HepG2 (cell line): Measurements from ENCODE around the gene ATP11C. TPM values are rescaled to one million over a fixed set of nuclear protein-coding genes. Genes with fewer than 3 reads are reported as not detected.

Experiments used
- ATAC-seq: fragments of 200-7000 bp; cut with Tn5 transposase; 3 replicates; pipeline ENCODE4 v1.9.1; 2020; ENCODE audit warnings: mild to moderate bottlenecking, moderate library complexity
- BruUV-seq: library from RNA; stranded (reverse); fragments of 400-500 nt; replicated peaks from 2 replicates; lab custom pipeline; 2021; lab: Mats Ljungman, UMichigan
- CTCF ChIA-PET: fragments of 300-600 bp; formaldehyde crosslinking; extraction: SDS; loops from one replicate; lab custom pipeline; 2021; ENCODE audit warnings: low total read pairs, inconsistent platforms, low intra/inter-chr PET ratio; lab: Yijun Ruan, JAX
- POLR2A ChIA-PET: fragments of 350-600 bp; sonication (Branson Sonifier 250); formaldehyde crosslinking; loops from one replicate; lab custom pipeline; 2020; ENCODE audit warnings: antibody characterized with exemption, inconsistent platforms; lab: Yijun Ruan, JAX
- DNase-seq: peaks from one replicate; pipeline ENCODE4 v3.0.0-alpha.2; 2015; ENCODE audit warnings: low spot score
- FAIRE-seq: peaks from 3 replicates; lab custom pipeline; 2011; peaks lifted over from hg19 to GRCh38; lab: Jason Lieb, UNC
- H2AFZ ChIP-seq: one replicate; pipeline ENCODE4 v1.6.1; 2011; ENCODE audit warnings: low read length, inconsistent platforms
- H3K27ac ChIP-seq: fragments of 300-600 bp; 3 replicates; pipeline ENCODE4 v1.8.0; 2011; ENCODE audit warnings: mixed run types, mild to moderate bottlenecking, mixed read lengths, low read length, inconsistent platforms; ENCODE audit not compliant: insufficient read depth; ENCODE audit errors: extremely low read length
- H3K27me3 ChIP-seq, 2 experiments: fragments of 200-600 bp in 1 of 2; 2 replicates in 1 of 2; 3 replicates in 1 of 2; pipeline versions ENCODE4 v1.6.0 to v1.8.0; 2011; ENCODE audit warnings: low read length in 2 of 2, mild to moderate bottlenecking in 2 of 2, moderate library complexity in 2 of 2, inconsistent platforms in 1 of 2; ENCODE audit not compliant: insufficient read depth in 2 of 2, control insufficient read depth in 1 of 2
- H3K36me3 ChIP-seq, 2 experiments: fragments of 200-600 bp in 1 of 2; replicated peaks in 1 of 2; 2 replicates in 1 of 2; 3 replicates in 1 of 2; pipeline versions ENCODE4 v1.5.1 to v1.8.0; 2011; ENCODE audit warnings: low read length in 2 of 2, inconsistent platforms in 1 of 2; ENCODE audit not compliant: insufficient read depth in 2 of 2, control insufficient read depth in 1 of 2
- H3K4me1 ChIP-seq: 2 replicates; pipeline ENCODE4 v1.5.1; 2012; ENCODE audit warnings: low read length, inconsistent platforms; ENCODE audit not compliant: insufficient read depth
- H3K4me2 ChIP-seq: 2 replicates; pipeline ENCODE4 v1.6.0; 2011; ENCODE audit warnings: low read depth, low read length, inconsistent platforms
- H3K4me3 ChIP-seq, 3 experiments: fragments of 200-600 bp in 1 of 3; sonication (generic), shearing (Covaris generic) in 1 of 3; replicated peaks in 1 of 3; 2 replicates each; pipeline ENCODE4 v1.5.1; 2011 to 2016; ENCODE audit warnings: low read length in 3 of 3, inconsistent platforms in 2 of 3, low read depth in 2 of 3, mild to moderate bottlenecking in 2 of 3, control low read depth in 1 of 3, mixed read lengths in 1 of 3; ENCODE audit not compliant: insufficient read depth in 1 of 3
- H3K79me2 ChIP-seq: one replicate; pipeline ENCODE4 v1.6.1; 2011; ENCODE audit warnings: low read length, inconsistent platforms; ENCODE audit not compliant: insufficient read depth
- H3K9ac ChIP-seq: 2 replicates; pipeline ENCODE4 v1.6.0; 2011; ENCODE audit warnings: mild to moderate bottlenecking, low read depth, low read length, inconsistent platforms; ENCODE audit not compliant: insufficient read depth
- H3K9me3 ChIP-seq: 2 replicates; pipeline ENCODE4 v1.5.1; 2012; ENCODE audit warnings: mild to moderate bottlenecking, low read length
- H4K20me1 ChIP-seq: 2 replicates; pipeline ENCODE4 v1.6.0; 2011; ENCODE audit warnings: inconsistent platforms, mild to moderate bottlenecking, low read length, moderate library complexity; ENCODE audit not compliant: insufficient read depth
- CBFB ChIP-seq: sonication (generic); formaldehyde crosslinking; IDR thresholded peaks from 2 replicates; pipeline ENCODE4 v1.4.0; 2020; ENCODE audit warnings: missing genetic modification reagents
- DPF2 ChIP-seq: sonication (generic); formaldehyde crosslinking; IDR thresholded peaks from 2 replicates; pipeline ENCODE4 v1.4.0; 2020; ENCODE audit warnings: mild to moderate bottlenecking, low read depth, missing genetic modification reagents, borderline replicate concordance
- LCORL ChIP-seq, 2 experiments: fragments of 450-650 bp in 1 of 2; sonication (generic) in 1 of 2; formaldehyde crosslinking in 1 of 2; IDR thresholded peaks; 2 replicates each; pipeline versions ENCODE4 v1.5.0 to v1.6.1; 2017 to 2020; ENCODE audit warnings: antibody characterized with exemption in 1 of 2, missing genetic modification reagents in 1 of 2
- PRMT3 ChIP-seq: sonication (generic); formaldehyde crosslinking; IDR thresholded peaks from 2 replicates; pipeline ENCODE4 v1.8.1; 2022; ENCODE audit warnings: low read depth, mild to moderate bottlenecking, moderate library complexity, missing genetic modification reagents, borderline replicate concordance
- SIX1 ChIP-seq: sonication (generic); formaldehyde crosslinking; IDR thresholded peaks from 2 replicates; pipeline ENCODE4 v1.4.0; 2020; ENCODE audit warnings: missing genetic modification reagents, borderline replicate concordance
- ZNF138 ChIP-seq: sonication (generic); formaldehyde crosslinking; IDR thresholded peaks from 2 replicates; pipeline ENCODE4 v1.5.0; 2020; ENCODE audit warnings: mild to moderate bottlenecking, low read depth, missing genetic modification reagents
- ZNF460 ChIP-seq: sonication (generic); formaldehyde crosslinking; IDR thresholded peaks from 2 replicates; pipeline ENCODE4 v1.5.1; 2020; ENCODE audit warnings: missing genetic modification reagents, mild to moderate bottlenecking, borderline replicate concordance
- ZNF550 ChIP-seq: sonication (generic); formaldehyde crosslinking; IDR thresholded peaks from 2 replicates; pipeline ENCODE4 v1.4.0; 2020; ENCODE audit warnings: mild to moderate bottlenecking, missing genetic modification reagents, borderline replicate concordance
- ZNF841 ChIP-seq: sonication (generic); formaldehyde crosslinking; IDR thresholded peaks from 2 replicates; pipeline ENCODE4 v1.8.1; 2023; ENCODE audit warnings: missing genetic modification reagents, borderline replicate concordance
- ZSCAN22 ChIP-seq: sonication (generic); formaldehyde crosslinking; IDR thresholded peaks from 2 replicates; pipeline ENCODE4 v1.4.0; 2020; ENCODE audit warnings: mild to moderate bottlenecking, missing genetic modification reagents
- WGBS: methylation state at CpG from one replicate; pipeline ENCODE4 v1.1.6; 2017; ENCODE audit warnings: low lambda C conversion rate; 5-methylcytosine and 5-hydroxymethylcytosine counted together
- in situ Hi-C: cut with HindIII; loops from 2 replicates; pipeline ENCODE4 v1.10.0; 2017; ENCODE audit warnings: low pct_unique_long_range_greater_than_20kb; ENCODE audit not compliant: extremely low pct_ligation_motif_present
- intact Hi-C: fragments of 100-400 bp; cut with micrococcal nuclease; formaldehyde crosslinking; loops from one replicate; pipeline ENCODE4 v1.10.0; 2022; ENCODE audit not compliant: unreplicated experiment
- polyA plus RNA-seq, 8 experiments: library from polyadenylated mRNA; depleted of rRNA in 3 of 8; stranded (reverse) in 7 of 8; unstranded in 1 of 8; fragments of >200 nt; fragmentation: Illumina TruSeq in 4 of 8; extraction: Trizol in 4 of 8; gene quantifications; 2 replicates each; pipeline versions ENCODE4 v1.2.1 to v1.2.3, GENCODE V29; 2011 to 2016; ENCODE audit warnings: low read depth in 4 of 8, missing spikeins in 1 of 8, mixed read lengths in 1 of 8; ENCODE audit not compliant: insufficient read depth in 1 of 8
- total RNA-seq, 5 experiments: library from RNA; depleted of rRNA; stranded (reverse); fragments of >200 nt; fragmentation: Illumina TruSeq; extraction: Trizol; gene quantifications; 2 replicates each; pipeline ENCODE4 v1.2.3, GENCODE V29; 2016; ENCODE audit warnings: low read depth in 1 of 5
- TF ChIP-seq, protein P1 (sequence below): IDR thresholded peaks from 2 replicates; pipeline ENCODE4 v1.6.1; 2016; ENCODE audit warnings: low read depth, missing genetic modification reagents, missing compliant biosample characterization
- TF ChIP-seq, protein P2 (sequence below): sonication (generic); formaldehyde crosslinking; IDR thresholded peaks from 2 replicates; pipeline ENCODE4 v1.5.0; 2020; ENCODE audit warnings: mild to moderate bottlenecking, missing genetic modification reagents
- TF ChIP-seq, protein P3 (sequence below): sonication (generic); formaldehyde crosslinking; IDR thresholded peaks from 2 replicates; pipeline ENCODE4 v1.9.0; 2021; ENCODE audit warnings: missing genetic modification reagents, mild to moderate bottlenecking, borderline replicate concordance
- TF ChIP-seq, protein P4 (sequence below): sonication (generic); formaldehyde crosslinking; IDR thresholded peaks from 2 replicates; pipeline ENCODE4 v1.8.1; 2023; ENCODE audit warnings: mild to moderate bottlenecking, missing genetic modification reagents, borderline replicate concordance

Gene ATP11C
- total and polyA plus RNA-seq, 2 of the 13 experiments (the other 11 are each of a cell fraction or from before 2014, with no cell fraction given): 8.5 to 16.9 TPM

DNA sequence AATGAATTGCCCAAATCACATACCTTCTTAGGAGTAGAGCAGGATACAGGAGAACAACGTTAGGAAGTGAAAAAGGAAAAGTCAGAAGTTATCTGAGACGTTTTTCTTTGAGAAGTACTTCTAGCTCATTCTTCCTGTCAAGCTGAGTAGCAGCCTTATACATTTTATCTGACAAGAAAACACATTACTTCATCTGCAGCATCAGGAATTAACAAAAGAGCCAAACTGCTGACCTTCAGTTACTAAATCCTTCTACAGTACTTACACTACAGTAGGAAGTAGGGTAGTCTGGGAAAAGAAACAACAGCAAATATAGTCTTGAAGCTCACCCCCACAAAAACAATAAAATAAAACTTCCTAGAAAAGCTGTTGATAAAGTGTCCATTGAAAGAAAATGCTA is 57.0 kb downstream of the ATP11C start (continued):
- no peak for TF ChIP-seq ZSCAN22
- TF ChIP-seq LCORL (IDR thresholded peaks at IDR 0.05): no peak
- no peak for TF ChIP-seq LCORL (CRISPR knock-in tag; IDR thresholded peaks at IDR 0.05)
- TF ChIP-seq CBFB (CRISPR knock-in tag): no peak
- TF ChIP-seq, protein P1, sequence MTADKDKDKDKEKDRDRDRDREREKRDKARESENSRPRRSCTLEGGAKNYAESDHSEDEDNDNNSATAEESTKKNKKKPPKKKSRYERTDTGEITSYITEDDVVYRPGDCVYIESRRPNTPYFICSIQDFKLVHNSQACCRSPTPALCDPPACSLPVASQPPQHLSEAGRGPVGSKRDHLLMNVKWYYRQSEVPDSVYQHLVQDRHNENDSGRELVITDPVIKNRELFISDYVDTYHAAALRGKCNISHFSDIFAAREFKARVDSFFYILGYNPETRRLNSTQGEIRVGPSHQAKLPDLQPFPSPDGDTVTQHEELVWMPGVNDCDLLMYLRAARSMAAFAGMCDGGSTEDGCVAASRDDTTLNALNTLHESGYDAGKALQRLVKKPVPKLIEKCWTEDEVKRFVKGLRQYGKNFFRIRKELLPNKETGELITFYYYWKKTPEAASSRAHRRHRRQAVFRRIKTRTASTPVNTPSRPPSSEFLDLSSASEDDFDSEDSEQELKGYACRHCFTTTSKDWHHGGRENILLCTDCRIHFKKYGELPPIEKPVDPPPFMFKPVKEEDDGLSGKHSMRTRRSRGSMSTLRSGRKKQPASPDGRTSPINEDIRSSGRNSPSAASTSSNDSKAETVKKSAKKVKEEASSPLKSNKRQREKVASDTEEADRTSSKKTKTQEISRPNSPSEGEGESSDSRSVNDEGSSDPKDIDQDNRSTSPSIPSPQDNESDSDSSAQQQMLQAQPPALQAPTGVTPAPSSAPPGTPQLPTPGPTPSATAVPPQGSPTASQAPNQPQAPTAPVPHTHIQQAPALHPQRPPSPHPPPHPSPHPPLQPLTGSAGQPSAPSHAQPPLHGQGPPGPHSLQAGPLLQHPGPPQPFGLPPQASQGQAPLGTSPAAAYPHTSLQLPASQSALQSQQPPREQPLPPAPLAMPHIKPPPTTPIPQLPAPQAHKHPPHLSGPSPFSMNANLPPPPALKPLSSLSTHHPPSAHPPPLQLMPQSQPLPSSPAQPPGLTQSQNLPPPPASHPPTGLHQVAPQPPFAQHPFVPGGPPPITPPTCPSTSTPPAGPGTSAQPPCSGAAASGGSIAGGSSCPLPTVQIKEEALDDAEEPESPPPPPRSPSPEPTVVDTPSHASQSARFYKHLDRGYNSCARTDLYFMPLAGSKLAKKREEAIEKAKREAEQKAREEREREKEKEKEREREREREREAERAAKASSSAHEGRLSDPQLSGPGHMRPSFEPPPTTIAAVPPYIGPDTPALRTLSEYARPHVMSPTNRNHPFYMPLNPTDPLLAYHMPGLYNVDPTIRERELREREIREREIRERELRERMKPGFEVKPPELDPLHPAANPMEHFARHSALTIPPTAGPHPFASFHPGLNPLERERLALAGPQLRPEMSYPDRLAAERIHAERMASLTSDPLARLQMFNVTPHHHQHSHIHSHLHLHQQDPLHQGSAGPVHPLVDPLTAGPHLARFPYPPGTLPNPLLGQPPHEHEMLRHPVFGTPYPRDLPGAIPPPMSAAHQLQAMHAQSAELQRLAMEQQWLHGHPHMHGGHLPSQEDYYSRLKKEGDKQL (CRISPR knock-in tag): no peak
- no peak for TF ChIP-seq PRMT3 (CRISPR knock-in tag)
- no peak for TF ChIP-seq ZNF550 (CRISPR knock-in tag)

DNA sequence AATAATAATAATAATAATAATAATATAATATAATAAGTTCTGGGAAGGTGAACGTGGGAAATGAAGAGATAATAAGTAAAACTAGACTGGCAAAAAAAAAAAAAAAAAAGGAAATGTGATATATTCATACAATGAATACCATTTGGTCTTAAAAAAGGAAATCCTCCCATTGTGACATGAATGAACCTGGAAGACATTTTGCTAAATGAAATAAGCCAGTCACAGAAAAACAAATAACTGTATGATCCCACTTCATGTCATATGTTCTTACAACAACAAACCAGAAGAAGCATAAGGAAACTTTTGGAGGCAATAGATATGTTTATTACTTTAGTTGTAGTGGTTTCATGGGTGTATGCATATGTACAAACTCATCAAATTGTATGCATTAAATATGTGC is 63.1 kb downstream of the ATP11C start:
- H4K20me1 ChIP-seq: no peaks in the 10 kb centered on the region
- POLR2A ChIA-PET: no interaction called here
- FAIRE-seq (no peak), DNase-seq (no peak), ATAC-seq (no peak)
- H3K4me3 ChIP-seq: no peak overlapping the region
- no peaks in the 10 kb centered on the region for H3K4me1 ChIP-seq
- no peak overlapping the region for H3K27ac ChIP-seq
- H3K9ac ChIP-seq: no peak overlapping the region
- intact Hi-C loops (no loop called here), in situ Hi-C loops (no loop called here)
- H3K9me3 ChIP-seq: no peaks in the 10 kb centered on the region
- BruUV-seq: no TSS peak
- no peaks in the 10 kb centered on the region for H3K79me2 ChIP-seq
- no peaks in the 10 kb centered on the region for H3K27me3 ChIP-seq
- H3K4me2 ChIP-seq: no peak overlapping the region
- WGBS: 90% methylated on average over 1 of the region's 1 CpG
- CTCF ChIA-PET: no interaction called here
- no peaks in the 10 kb centered on the region for H3K36me3 ChIP-seq
- H2AFZ ChIP-seq: no peak overlapping the region
- TF ChIP-seq, protein P2, sequence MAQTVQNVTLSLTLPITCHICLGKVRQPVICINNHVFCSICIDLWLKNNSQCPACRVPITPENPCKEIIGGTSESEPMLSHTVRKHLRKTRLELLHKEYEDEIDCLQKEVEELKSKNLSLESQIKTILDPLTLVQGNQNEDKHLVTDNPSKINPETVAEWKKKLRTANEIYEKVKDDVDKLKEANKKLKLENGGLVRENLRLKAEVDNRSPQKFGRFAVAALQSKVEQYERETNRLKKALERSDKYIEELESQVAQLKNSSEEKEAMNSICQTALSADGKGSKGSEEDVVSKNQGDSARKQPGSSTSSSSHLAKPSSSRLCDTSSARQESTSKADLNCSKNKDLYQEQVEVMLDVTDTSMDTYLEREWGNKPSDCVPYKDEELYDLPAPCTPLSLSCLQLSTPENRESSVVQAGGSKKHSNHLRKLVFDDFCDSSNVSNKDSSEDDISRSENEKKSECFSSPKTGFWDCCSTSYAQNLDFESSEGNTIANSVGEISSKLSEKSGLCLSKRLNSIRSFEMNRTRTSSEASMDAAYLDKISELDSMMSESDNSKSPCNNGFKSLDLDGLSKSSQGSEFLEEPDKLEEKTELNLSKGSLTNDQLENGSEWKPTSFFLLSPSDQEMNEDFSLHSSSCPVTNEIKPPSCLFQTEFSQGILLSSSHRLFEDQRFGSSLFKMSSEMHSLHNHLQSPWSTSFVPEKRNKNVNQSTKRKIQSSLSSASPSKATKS (CRISPR knock-in tag): no peak
- TF ChIP-seq ZNF460 (CRISPR knock-in tag) (no peak), DPF2 (CRISPR knock-in tag) (no peak), ZNF138 (no peak), ZNF841 (CRISPR knock-in tag) (no peak), SIX1 (no peak)
- TF ChIP-seq, protein P3, sequence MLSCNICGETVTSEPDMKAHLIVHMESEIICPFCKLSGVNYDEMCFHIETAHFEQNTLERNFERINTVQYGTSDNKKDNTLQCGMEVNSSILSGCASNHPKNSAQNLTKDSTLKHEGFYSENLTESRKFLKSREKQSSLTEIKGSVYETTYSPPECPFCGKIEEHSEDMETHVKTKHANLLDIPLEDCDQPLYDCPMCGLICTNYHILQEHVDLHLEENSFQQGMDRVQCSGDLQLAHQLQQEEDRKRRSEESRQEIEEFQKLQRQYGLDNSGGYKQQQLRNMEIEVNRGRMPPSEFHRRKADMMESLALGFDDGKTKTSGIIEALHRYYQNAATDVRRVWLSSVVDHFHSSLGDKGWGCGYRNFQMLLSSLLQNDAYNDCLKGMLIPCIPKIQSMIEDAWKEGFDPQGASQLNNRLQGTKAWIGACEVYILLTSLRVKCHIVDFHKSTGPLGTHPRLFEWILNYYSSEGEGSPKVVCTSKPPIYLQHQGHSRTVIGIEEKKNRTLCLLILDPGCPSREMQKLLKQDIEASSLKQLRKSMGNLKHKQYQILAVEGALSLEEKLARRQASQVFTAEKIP (CRISPR knock-in tag): no peak
- TF ChIP-seq, protein P4, sequence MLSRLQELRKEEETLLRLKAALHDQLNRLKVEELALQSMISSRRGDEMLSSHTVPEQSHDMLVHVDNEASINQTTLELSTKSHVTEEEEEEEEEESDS: no peak
